GM23338 (cell line): ENCODE measurements around the gene IL4I1. TPM values are rescaled to one million over a fixed set of nuclear protein-coding genes. Genes with fewer than 3 reads are reported as not detected.

ENCODE experiments used
- ATAC-seq: fragments of 200-7000 bp; cut with Tn5 transposase; 3 replicates; pipeline ENCODE4 v1.9.1; 2020
- DNase-seq: peaks from one replicate; pipeline ENCODE4 v3.0.0-alpha.2; 2015; ENCODE audit warnings: low spot score
- H2AFZ ChIP-seq: fragments of 200-600 bp; sonication (generic); 2 replicates; pipeline ENCODE4 v1.8.0; 2016; ENCODE audit warnings: antibody characterized with exemption, mild to moderate bottlenecking, moderate library complexity
- H3F3A ChIP-seq: fragments of 200-600 bp; sonication (generic); replicated peaks from 2 replicates; pipeline ENCODE4 v1.8.0; 2017; ENCODE audit warnings: antibody characterized with exemption, mixed run types, low read depth
- H3K27ac ChIP-seq: fragments of 200-600 bp; sonication (generic); 2 replicates; pipeline ENCODE4 v1.6.1; 2016; ENCODE audit warnings: low read depth
- H3K27me3 ChIP-seq: fragments of 200-600 bp; sonication (generic); 2 replicates; pipeline ENCODE4 v1.8.0; 2016; ENCODE audit warnings: mild to moderate bottlenecking, mixed run types, moderate library complexity; ENCODE audit not compliant: insufficient read depth
- H3K36me3 ChIP-seq: fragments of 200-600 bp; sonication (generic); 2 replicates; pipeline ENCODE4 v1.8.0; 2016; ENCODE audit warnings: mild to moderate bottlenecking; ENCODE audit not compliant: insufficient read depth
- H3K4me1 ChIP-seq: fragments of 200-600 bp; sonication (generic); 2 replicates; pipeline ENCODE4 v1.8.0; 2016; ENCODE audit warnings: mild to moderate bottlenecking, moderate library complexity; ENCODE audit not compliant: insufficient read depth
- H3K4me2 ChIP-seq: fragments of 200-600 bp; sonication (generic); 2 replicates; pipeline ENCODE4 v1.7.1; 2017; ENCODE audit warnings: mixed run types
- H3K4me3 ChIP-seq: fragments of 200-600 bp; sonication (generic); 2 replicates; pipeline ENCODE4 v1.6.1; 2016; ENCODE audit warnings: mixed run types
- H3K79me2 ChIP-seq: fragments of 200-600 bp; sonication (generic); replicated peaks from 2 replicates; pipeline ENCODE4 v1.8.0; 2017; ENCODE audit warnings: mild to moderate bottlenecking; ENCODE audit not compliant: insufficient read depth
- H3K9me2 ChIP-seq: fragments of 200-600 bp; sonication (generic); 2 replicates; pipeline ENCODE4 v1.8.0; 2017; ENCODE audit not compliant: insufficient read depth
- H4K20me1 ChIP-seq: fragments of 200-600 bp; sonication (generic); replicated peaks from 2 replicates; pipeline ENCODE4 v1.8.0; 2017; ENCODE audit warnings: mild to moderate bottlenecking; ENCODE audit not compliant: insufficient read depth
- H3K27ac Mint-ChIP-seq: 2 replicates; pipeline ENCODE4 v1.8.0; 2020; ENCODE audit warnings: inconsistent platforms, mild to moderate bottlenecking, moderate library complexity, mixed read lengths
- H3K27me3 Mint-ChIP-seq: 3 replicates; pipeline ENCODE4 v1.8.0; 2022; ENCODE audit warnings: low read depth, mild to moderate bottlenecking, moderate library complexity, mixed read lengths, inconsistent platforms; ENCODE audit not compliant: insufficient read depth, poor library complexity
- H3K36me3 Mint-ChIP-seq: 3 replicates; pipeline ENCODE4 v1.8.0; 2021; ENCODE audit warnings: low read depth, mild to moderate bottlenecking, inconsistent platforms, moderate library complexity, mixed read lengths
- H3K4me1 Mint-ChIP-seq: 3 replicates; pipeline ENCODE4 v1.8.0; 2020; ENCODE audit warnings: mild to moderate bottlenecking, inconsistent platforms, mixed read lengths
- H3K4me3 Mint-ChIP-seq: 3 replicates; pipeline ENCODE4 v1.8.0; 2021; ENCODE audit warnings: moderate library complexity, mild to moderate bottlenecking, inconsistent platforms, mixed read lengths
- H3K9me3 Mint-ChIP-seq: 3 replicates; pipeline ENCODE4 v1.8.0; 2020; ENCODE audit warnings: moderate library complexity, mild to moderate bottlenecking, inconsistent platforms, mixed read lengths
- EZH2phosphoT487 ChIP-seq: fragments of 200-600 bp; sonication (generic); IDR thresholded peaks from one replicate; pipeline ENCODE4 v1.8.1; 2018; ENCODE audit warnings: antibody characterized with exemption; ENCODE audit not compliant: unreplicated experiment
- JUNB ChIP-seq: IDR thresholded peaks from one replicate; pipeline ENCODE4 v1.6.1; 2016; ENCODE audit warnings: antibody characterized with exemption; ENCODE audit not compliant: unreplicated experiment
- STAT1 ChIP-seq: IDR thresholded peaks from one replicate; pipeline ENCODE4 v1.6.1; 2016; ENCODE audit warnings: antibody characterized with exemption; ENCODE audit not compliant: unreplicated experiment
- ZNF114 ChIP-seq: fragments of 250-450 bp; sonication (Bioruptor Pico); IDR thresholded peaks from 2 replicates; pipeline ENCODE4 v1.5.0; 2020; ENCODE audit warnings: mild to moderate bottlenecking, moderate library complexity
- polyA plus RNA-seq: library from polyadenylated mRNA; unstranded; fragments of >200 nt; fragmentation: Nextera tagmentation; extraction: Ambion mirVana; gene quantifications from 2 replicates; pipeline ENCODE4 v1.2.1, GENCODE V29; 2016
- total RNA-seq: library from RNA; depleted of rRNA; stranded (reverse); fragments of >200 nt; shearing (Covaris generic); gene quantifications from 2 replicates; pipeline ENCODE4 v1.2.3, GENCODE V29; 2014
- TF ChIP-seq, protein P1 (sequence below): fragments of 250-450 bp; sonication (Bioruptor Pico); IDR thresholded peaks from 2 replicates; pipeline ENCODE4 v1.5.0; 2020; ENCODE audit warnings: mild to moderate bottlenecking, moderate library complexity
- TF ChIP-seq, protein P2 (sequence below): IDR thresholded peaks from 2 replicates; pipeline ENCODE4 v1.6.1; 2016; ENCODE audit warnings: antibody characterized with exemption
- TF ChIP-seq, protein P3 (sequence below), 2 experiments: fragments of 200-600 bp in 1 of 2; sonication (generic) in 1 of 2; conservative IDR thresholded peaks; 2 replicates each; pipeline versions ENCODE4 v1.5.1 to v1.6.1; 2016 to 2017; ENCODE audit warnings: antibody characterized with exemption in 2 of 2, low read depth in 2 of 2, mild to moderate bottlenecking in 2 of 2, moderate library complexity in 1 of 2
- TF ChIP-seq, protein P4 (sequence below): IDR thresholded peaks from one replicate; pipeline ENCODE4 v1.6.1; 2018; ENCODE audit warnings: antibody characterized with exemption; ENCODE audit not compliant: unreplicated experiment

Gene IL4I1
- total and polyA plus RNA-seq, 2 experiments from 2014 or later, result 0.60 to 0.69 TPM

DNA sequence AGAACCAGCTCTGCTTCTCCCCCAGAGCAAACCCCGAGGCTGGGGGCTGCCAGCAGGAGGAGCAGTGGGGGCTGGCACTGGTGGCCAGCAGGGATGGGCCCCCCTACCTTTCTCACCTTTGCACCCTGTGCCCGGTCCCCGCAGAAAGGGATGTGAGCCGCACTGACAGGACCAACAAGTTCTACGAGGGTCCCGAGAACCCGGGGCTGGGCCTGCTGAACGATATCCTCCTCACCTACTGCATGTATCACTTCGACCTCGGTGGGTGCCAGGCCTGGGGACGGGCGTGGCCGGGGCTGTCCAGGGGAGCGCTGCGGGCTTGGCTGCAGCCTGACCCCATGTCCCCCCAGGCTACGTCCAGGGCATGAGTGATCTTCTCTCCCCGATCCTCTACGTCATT is 12.6 kb downstream of the IL4I1 start (continued):
- TF ChIP-seq, protein P1, sequence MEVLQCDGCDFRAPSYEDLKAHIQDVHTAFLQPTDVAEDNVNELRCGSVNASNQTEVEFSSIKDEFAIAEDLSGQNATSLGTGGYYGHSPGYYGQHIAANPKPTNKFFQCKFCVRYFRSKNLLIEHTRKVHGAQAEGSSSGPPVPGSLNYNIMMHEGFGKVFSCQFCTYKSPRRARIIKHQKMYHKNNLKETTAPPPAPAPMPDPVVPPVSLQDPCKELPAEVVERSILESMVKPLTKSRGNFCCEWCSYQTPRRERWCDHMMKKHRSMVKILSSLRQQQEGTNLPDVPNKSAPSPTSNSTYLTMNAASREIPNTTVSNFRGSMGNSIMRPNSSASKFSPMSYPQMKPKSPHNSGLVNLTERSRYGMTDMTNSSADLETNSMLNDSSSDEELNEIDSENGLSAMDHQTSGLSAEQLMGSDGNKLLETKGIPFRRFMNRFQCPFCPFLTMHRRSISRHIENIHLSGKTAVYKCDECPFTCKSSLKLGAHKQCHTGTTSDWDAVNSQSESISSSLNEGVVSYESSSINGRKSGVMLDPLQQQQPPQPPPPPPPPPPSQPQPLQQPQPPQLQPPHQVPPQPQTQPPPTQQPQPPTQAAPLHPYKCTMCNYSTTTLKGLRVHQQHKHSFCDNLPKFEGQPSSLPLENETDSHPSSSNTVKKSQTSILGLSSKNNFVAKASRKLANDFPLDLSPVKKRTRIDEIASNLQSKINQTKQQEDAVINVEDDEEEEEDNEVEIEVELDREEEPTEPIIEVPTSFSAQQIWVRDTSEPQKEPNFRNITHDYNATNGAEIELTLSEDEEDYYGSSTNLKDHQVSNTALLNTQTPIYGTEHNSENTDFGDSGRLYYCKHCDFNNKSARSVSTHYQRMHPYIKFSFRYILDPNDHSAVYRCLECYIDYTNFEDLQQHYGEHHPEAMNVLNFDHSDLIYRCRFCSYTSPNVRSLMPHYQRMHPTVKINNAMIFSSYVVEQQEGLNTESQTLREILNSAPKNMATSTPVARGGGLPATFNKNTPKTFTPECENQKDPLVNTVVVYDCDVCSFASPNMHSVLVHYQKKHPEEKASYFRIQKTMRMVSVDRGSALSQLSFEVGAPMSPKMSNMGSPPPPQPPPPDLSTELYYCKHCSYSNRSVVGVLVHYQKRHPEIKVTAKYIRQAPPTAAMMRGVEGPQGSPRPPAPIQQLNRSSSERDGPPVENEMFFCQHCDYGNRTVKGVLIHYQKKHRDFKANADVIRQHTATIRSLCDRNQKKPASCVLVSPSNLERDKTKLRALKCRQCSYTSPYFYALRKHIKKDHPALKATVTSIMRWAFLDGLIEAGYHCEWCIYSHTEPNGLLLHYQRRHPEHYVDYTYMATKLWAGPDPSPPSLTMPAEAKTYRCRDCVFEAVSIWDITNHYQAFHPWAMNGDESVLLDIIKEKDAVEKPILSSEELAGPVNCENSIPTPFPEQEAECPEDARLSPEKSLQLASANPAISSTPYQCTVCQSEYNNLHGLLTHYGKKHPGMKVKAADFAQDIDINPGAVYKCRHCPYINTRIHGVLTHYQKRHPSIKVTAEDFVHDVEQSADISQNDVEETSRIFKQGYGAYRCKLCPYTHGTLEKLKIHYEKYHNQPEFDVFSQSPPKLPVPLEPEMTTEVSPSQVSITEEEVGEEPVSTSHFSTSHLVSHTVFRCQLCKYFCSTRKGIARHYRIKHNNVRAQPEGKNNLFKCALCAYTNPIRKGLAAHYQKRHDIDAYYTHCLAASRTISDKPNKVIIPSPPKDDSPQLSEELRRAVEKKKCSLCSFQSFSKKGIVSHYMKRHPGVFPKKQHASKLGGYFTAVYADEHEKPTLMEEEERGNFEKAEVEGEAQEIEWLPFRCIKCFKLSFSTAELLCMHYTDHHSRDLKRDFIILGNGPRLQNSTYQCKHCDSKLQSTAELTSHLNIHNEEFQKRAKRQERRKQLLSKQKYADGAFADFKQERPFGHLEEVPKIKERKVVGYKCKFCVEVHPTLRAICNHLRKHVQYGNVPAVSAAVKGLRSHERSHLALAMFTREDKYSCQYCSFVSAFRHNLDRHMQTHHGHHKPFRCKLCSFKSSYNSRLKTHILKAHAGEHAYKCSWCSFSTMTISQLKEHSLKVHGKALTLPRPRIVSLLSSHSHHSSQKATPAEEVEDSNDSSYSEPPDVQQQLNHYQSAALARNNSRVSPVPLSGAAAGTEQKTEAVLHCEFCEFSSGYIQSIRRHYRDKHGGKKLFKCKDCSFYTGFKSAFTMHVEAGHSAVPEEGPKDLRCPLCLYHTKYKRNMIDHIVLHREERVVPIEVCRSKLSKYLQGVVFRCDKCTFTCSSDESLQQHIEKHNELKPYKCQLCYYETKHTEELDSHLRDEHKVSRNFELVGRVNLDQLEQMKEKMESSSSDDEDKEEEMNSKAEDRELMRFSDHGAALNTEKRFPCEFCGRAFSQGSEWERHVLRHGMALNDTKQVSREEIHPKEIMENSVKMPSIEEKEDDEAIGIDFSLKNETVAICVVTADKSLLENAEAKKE (CRISPR knock-in tag), result no peak
- TF ChIP-seq, protein P2, sequence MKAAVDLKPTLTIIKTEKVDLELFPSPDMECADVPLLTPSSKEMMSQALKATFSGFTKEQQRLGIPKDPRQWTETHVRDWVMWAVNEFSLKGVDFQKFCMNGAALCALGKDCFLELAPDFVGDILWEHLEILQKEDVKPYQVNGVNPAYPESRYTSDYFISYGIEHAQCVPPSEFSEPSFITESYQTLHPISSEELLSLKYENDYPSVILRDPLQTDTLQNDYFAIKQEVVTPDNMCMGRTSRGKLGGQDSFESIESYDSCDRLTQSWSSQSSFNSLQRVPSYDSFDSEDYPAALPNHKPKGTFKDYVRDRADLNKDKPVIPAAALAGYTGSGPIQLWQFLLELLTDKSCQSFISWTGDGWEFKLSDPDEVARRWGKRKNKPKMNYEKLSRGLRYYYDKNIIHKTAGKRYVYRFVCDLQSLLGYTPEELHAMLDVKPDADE, result no peak
- TF ChIP-seq, protein P3, sequence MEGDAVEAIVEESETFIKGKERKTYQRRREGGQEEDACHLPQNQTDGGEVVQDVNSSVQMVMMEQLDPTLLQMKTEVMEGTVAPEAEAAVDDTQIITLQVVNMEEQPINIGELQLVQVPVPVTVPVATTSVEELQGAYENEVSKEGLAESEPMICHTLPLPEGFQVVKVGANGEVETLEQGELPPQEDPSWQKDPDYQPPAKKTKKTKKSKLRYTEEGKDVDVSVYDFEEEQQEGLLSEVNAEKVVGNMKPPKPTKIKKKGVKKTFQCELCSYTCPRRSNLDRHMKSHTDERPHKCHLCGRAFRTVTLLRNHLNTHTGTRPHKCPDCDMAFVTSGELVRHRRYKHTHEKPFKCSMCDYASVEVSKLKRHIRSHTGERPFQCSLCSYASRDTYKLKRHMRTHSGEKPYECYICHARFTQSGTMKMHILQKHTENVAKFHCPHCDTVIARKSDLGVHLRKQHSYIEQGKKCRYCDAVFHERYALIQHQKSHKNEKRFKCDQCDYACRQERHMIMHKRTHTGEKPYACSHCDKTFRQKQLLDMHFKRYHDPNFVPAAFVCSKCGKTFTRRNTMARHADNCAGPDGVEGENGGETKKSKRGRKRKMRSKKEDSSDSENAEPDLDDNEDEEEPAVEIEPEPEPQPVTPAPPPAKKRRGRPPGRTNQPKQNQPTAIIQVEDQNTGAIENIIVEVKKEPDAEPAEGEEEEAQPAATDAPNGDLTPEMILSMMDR (conservative IDR thresholded peaks at IDR 0.05; ENCODE audit: low read depth in 2 of 2), result no peak
- TF ChIP-seq STAT1, result no peak
- TF ChIP-seq EZH2phosphoT487, result no peak
- TF ChIP-seq ZNF114 (CRISPR knock-in tag), result no peak

DNA sequence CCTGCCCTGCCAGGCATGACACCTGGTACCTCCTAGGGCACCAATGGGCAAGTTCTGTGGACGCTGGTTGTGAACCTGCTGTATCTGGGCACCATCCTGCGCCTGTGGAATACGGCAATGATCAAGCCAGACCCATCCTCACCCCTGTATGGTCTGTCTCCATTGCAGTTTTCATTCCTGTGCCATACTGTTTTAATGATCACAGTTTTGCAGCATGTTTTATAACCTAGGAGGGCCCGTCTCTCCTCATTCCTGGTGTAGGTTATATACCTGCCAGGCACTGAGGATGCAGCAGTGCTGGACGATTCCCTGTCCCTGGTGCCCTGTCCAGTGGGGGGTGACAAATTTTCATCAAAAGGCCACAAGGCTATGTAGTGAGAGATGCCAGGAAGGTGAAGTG is 13.6 kb downstream of the IL4I1 start:
- TF ChIP-seq JUNB (no peak), STAT1 (no peak), ZNF114 (CRISPR knock-in tag) (no peak)
- TF ChIP-seq, protein P4, sequence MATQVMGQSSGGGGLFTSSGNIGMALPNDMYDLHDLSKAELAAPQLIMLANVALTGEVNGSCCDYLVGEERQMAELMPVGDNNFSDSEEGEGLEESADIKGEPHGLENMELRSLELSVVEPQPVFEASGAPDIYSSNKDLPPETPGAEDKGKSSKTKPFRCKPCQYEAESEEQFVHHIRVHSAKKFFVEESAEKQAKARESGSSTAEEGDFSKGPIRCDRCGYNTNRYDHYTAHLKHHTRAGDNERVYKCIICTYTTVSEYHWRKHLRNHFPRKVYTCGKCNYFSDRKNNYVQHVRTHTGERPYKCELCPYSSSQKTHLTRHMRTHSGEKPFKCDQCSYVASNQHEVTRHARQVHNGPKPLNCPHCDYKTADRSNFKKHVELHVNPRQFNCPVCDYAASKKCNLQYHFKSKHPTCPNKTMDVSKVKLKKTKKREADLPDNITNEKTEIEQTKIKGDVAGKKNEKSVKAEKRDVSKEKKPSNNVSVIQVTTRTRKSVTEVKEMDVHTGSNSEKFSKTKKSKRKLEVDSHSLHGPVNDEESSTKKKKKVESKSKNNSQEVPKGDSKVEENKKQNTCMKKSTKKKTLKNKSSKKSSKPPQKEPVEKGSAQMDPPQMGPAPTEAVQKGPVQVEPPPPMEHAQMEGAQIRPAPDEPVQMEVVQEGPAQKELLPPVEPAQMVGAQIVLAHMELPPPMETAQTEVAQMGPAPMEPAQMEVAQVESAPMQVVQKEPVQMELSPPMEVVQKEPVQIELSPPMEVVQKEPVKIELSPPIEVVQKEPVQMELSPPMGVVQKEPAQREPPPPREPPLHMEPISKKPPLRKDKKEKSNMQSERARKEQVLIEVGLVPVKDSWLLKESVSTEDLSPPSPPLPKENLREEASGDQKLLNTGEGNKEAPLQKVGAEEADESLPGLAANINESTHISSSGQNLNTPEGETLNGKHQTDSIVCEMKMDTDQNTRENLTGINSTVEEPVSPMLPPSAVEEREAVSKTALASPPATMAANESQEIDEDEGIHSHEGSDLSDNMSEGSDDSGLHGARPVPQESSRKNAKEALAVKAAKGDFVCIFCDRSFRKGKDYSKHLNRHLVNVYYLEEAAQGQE, result no peak
- peaks cover 9% of the 10 kb centered on the region; the same call in 1 of the 2 replicates for H3K4me1 ChIP-seq
- H3K36me3 ChIP-seq, result peaks cover 39% of the 10 kb centered on the region
- DNase-seq (no peak), ATAC-seq (no peak)
- peaks cover 3% of the 10 kb centered on the region; the same call in 1 of the 3 replicates for H3K9me3 Mint-ChIP-seq
- no peak overlapping the region; the same call in 2 of the 3 replicates for H3K4me3 Mint-ChIP-seq
- H3K27me3 Mint-ChIP-seq, result peaks cover 10% of the 10 kb centered on the region
- no peak overlapping the region for H3K4me3 ChIP-seq
- no peaks in the 10 kb centered on the region for H3K27me3 ChIP-seq
- H4K20me1 ChIP-seq, result peaks cover 8% of the 10 kb centered on the region
- peaks cover 19% of the 10 kb centered on the region for H3K79me2 ChIP-seq
- peaks cover 70% of the 10 kb centered on the region for H3K36me3 Mint-ChIP-seq
- peak overlapping the region; percentile 48; the same call in 1 of the 2 replicates for H3K27ac Mint-ChIP-seq
- no peak overlapping the region for H3K4me2 ChIP-seq
- H3K27ac ChIP-seq, result no peak overlapping the region
- H3K9me2 ChIP-seq, result no peaks in the 10 kb centered on the region
- H2AFZ ChIP-seq, result no peak overlapping the region
- peaks cover 25% of the 10 kb centered on the region; the same call in 1 of the 2 replicates for H3F3A ChIP-seq
- peaks cover 15% of the 10 kb centered on the region; the same call in 2 of the 3 replicates for H3K4me1 Mint-ChIP-seq
